Fibroblast of pulmonary artery (primary cell): ENCODE measurements around the gene HCN2.

Experiments
- DNase-seq: peaks from one replicate; pipeline ENCODE4 v3.0.0-alpha.2; 2010; ENCODE audit warnings: low read depth
- H3K4me3 ChIP-seq: replicated peaks from 2 replicates; pipeline ENCODE4 v1.5.1; 2011; ENCODE audit warnings: low read depth, mild to moderate bottlenecking, control low read depth, low read length, moderate library complexity
- CTCF ChIP-seq: IDR thresholded peaks from 2 replicates; pipeline ENCODE4 v1.5.1; 2011; ENCODE audit warnings: mild to moderate bottlenecking, control low read depth, low read length, inconsistent platforms; ENCODE audit errors: missing control alignments

The HCN2 gene

GRCh38 chr19:576768-577438, 12.8 kb upstream of the HCN2 start:
- no peak for DNase-seq
- no peak for TF ChIP-seq CTCF
- no peak overlapping the region for H3K4me3 ChIP-seq

- DNase-seq = no peak
- TF ChIP-seq CTCF = no peak
Observed at GRCh38 chr19:577439-578392, 12.0 kb upstream of the HCN2 start.

GRCh38 chr19:579111-579841, 10.4 kb upstream of the HCN2 start:
- DNase-seq = no peak
- H3K4me3 ChIP-seq = no peak overlapping the region
- no peak for TF ChIP-seq CTCF

More at GRCh38 chr19:577439-578392, 12.0 kb upstream of the HCN2 start:
- H3K4me3 ChIP-seq = no peak overlapping the region

- no peak for TF ChIP-seq CTCF
- no peak overlapping the region for H3K4me3 ChIP-seq
- DNase-seq = no peak
Observed at GRCh38 chr19:579842-580155, 9.9 kb upstream of the HCN2 start.

GRCh38 chr19:580274-580835, 9.3 kb upstream of the HCN2 start:
- TF ChIP-seq CTCF = no peak
- DNase-seq = no peak
- no peak overlapping the region for H3K4me3 ChIP-seq

- H3K4me3 ChIP-seq = no peak overlapping the region
- DNase-seq = no peak
- no peak for TF ChIP-seq CTCF
Observed at GRCh38 chr19:581399-582111, 8.1 kb upstream of the HCN2 start.
